Left forelimb (tissue), 1 donor: Measurements from ENCODE around the gene EVI5L.
A peak's percentile ranks its signal among the peaks of the same experiment; 100 is the strongest.
"Not testable (repeated sequence)": the region's sequence is repeated elsewhere in the genome, so short reads cannot be mapped to it uniquely, and the experiment has no call there.

Experiments
- DNase-seq: peaks from one replicate; pipeline ENCODE4 v3.0.0-alpha.2; 2018; ENCODE audit warnings: low spot score

The EVI5L gene

GRCh38 chr19:7829561-7830271, at the start of gene EVI5L:
TSS of gene EVI5L (plus strand) at chr19:7830218. CDS start at chr19:7846543, 16,325 bp downstream.
- peak; percentile 99 for DNase-seq

DNA sequence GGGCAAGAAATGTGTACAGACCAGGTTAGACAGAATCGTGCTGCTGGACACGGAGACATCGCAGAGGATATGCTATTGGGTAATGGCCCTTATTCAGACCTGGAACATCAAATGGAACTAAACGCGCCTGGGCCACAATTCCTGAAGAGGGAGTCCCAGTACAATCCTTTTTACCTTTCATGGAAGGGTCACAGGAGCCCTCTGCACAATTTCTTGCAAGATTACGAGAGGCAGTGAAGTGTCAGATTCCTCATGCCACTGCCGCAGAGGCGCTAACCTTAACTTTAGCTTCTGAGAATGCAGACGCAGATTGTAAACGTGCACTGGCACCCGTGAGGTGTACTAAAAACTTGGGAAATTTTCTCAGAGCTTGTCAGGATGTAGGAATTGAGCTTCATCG, 48.9 kb upstream of the EVI5L start:
- DNase-seq, result no peak

DNA sequence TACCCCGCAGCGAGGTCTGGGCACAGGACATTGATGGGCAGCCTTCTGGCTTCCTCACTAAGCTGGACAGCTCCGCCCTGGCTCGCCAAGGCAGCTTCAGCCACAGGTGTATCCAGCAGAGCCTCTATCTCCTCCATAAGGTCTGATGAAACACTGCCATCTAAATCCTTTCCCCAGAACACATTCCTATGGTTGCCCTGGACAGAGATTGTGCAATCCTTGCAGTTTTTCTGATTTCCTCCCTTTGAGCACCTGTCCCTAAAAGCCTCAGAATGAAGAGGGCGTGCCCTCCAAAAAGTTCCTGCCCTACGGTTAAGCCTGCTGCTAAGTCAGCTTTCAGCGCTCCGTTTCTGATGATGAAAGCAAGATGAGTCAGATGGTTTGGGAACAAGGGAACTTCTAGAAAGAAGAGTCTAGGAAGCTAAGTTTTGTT, 46.0 kb upstream of the EVI5L start:
- DNase-seq, result no peak

GRCh38 chr19:7784856-7785255, 45.2 kb upstream of the EVI5L start:
- DNase-seq, result no peak

GRCh38 chr19:7787141-7787540, 42.9 kb upstream of the EVI5L start:
- no peak for DNase-seq

DNA sequence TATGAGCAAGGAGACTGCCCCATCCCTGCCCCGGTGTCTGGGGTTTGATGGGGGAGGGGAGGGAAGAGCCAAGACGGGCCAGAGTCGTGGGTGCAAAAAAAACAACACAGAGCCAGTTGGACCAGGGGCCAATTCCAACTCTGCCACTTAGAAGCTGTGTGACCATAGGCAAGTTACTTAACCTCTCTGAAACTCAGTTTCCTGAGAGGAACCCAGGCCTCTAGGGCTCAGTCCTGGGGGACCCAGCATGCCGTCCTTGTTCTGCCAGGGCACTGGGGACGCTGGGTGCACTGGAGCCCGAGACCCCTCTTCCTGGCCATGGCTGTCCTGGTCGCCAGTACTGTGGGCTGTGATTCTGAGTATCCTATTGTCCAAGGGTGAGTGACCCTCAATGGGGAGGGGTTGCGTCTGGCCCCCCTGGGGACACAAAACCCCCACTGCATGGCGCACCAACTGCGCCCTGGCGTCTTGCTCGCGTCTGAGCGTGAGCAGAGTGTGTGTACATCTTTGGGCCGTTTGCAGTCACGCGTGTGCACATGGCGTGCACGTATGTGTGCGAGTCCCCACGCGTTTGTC, 42.3 kb upstream of the EVI5L start:
- DNase-seq, result no peak

DNA sequence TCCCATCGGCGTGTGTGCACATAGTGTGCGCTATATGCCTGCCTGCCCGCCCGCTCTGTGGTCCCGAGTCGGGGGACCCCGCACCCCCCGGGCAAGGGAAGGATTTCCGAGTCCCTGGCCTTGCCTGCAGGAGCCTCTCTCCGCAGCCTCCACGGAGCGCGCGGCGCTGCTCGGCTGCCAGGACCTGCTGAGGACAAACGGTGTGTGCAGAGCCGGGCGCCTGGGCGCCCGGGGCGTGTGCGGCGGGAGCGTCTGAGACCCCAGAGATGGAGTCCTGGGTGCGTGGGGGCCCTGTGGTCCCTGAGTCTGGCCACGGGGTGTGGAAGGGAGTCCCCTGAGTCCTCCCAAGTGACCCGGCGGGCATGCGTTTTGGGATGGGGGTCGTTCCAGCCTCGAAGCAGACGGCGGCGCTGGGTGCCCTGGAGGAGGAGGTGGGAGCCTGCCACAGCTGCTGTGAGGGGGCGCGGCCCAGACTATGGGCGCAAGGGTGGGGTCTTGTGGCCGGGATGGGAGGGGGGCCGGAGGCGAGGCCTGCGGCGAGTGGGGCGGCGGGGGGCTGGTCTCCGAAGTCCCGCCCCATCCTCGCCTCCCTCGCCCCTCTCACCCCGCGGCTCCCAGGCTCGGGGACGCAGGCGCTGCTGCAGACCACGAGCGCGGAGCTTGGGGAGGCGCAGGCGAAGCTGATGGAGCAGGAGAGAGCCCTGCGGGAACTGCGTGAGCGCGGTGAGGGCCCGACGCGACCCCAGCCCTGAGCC, 41.7 kb upstream of the EVI5L start:
- no peak for DNase-seq

GRCh38 chr19:7788933-7789323, 41.1 kb upstream of the EVI5L start:
- DNase-seq, result no peak

DNA sequence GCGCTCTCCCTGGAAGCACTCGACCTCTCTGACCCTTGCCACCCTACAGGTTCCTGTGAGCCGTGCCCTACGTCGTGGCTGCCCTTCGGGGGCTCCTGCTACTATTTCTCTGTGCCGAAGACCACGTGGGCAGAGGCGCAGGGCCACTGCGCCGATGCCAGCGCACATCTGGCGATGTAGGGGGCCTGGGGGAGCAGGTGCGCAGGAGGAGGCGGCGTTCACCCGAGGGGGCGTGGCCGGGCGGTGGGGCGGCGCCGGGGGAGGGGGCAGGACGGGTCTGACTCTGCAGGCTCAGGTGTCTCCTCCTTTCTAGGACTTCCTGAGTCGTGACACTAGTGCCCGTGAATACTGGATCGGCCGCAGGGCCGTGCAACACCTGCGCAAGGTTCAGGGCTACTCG, 40.6 kb upstream of the EVI5L start:
- no peak for DNase-seq

- no peak for DNase-seq
Observed at GRCh38 chr19:7790416-7790815, 39.6 kb upstream of the EVI5L start.

- DNase-seq, result no peak
Observed at GRCh38 chr19:7792281-7792680, 37.7 kb upstream of the EVI5L start.

- not testable (repeated sequence) for DNase-seq
Observed at GRCh38 chr19:7792701-7793100, 37.3 kb upstream of the EVI5L start.

DNA sequence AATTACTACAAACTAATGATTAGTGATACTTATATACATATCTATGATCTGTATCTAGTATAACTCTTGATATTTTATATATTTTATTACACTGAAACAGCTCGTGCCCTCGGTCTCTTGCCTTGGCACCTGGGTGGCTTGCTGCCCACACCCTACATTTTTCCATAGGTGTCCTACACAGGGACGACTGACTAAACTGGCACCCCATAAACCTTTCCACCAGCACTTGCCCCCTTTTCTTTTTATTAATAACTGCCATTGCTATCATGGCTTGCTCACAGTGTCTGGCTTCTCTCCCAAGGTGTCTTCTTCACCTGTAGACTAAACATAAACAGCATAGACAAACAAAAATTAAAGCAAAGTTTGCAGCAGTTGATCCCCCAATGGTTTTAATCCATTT, 36.5 kb upstream of the EVI5L start:
- DNase-seq, result no peak

GRCh38 chr19:7795555-7796161, 34.4 kb upstream of the EVI5L start:
- no peak for DNase-seq

DNA sequence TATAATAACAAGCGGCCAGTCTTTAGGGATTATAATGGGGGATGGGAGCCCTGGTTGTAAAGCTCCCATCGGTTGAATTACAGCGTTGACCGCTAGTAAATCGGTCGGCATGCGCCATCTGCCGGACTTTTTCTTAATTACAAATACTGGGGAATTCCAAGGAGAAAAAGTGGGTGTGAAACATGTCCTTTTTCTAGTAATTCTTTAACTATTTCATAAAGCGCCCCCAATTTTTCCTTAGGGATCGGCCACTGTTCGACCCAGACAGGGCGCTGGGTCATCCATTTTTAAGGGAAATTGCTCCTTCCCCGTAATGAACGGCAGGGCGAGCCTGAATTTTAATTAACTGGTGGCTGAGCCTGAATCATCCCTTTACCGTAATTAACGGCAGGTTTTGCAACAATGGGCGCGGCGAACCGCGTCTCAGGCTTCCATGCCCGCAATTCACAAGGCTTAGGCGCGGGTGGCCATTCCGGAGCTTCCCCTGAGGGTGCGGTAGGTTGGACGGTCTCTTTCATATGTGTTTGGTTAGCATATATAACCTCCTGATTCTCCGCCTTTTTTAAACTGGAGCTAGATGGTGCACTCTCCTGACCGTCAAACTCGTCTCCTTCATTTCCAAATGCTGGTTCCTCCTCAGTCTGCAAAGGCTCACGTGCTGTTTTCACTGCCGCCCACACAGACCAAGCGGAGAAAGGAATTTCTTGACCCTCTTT, 30.2 kb upstream of the EVI5L start:
- no peak for DNase-seq

GRCh38 chr19:7801020-7801570, 28.9 kb upstream of the EVI5L start:
- DNase-seq, result no peak

DNA sequence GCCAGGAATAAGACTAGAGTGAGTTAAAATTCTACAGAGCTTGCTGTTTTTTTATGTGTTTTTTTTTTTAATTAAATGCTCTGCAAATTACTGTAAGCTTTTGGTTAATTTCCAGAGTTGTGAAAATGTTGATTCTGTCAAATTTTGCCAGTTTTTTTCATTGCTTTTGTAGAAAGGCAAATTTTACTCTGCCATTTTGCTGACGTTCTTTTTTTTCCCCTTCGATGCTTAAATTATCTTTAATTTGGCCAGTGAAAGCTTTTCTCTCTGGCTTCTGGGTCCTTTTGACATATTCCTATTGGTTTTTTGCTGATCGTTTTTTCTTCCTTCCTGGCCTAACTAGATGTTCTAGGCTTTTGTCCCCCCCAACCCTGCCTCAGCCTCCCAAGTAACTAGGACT, 23.8 kb upstream of the EVI5L start:
- DNase-seq, result no peak

DNA sequence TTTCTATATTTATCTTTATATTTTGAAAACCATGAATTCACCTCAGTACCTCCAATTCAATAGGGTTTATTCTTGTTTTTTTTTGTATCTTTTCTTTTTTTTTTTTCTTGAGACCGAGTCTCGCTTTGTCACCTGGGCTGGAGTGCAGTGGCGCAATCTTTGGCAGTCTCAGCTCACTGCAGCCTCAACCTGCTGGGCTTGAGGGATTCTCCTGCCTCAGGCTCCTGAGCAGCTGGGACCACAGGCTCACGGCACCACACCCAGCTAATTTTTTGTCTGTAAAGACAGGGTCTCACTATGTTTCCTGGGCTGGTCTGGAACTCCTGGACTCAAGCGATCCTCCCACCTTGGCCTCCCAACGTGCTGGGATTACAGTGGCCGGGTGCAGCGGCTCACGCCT, 23.1 kb upstream of the EVI5L start:
- DNase-seq, result no peak

- DNase-seq, result no peak
Observed at GRCh38 chr19:7808108-7808507, 21.9 kb upstream of the EVI5L start.

DNA sequence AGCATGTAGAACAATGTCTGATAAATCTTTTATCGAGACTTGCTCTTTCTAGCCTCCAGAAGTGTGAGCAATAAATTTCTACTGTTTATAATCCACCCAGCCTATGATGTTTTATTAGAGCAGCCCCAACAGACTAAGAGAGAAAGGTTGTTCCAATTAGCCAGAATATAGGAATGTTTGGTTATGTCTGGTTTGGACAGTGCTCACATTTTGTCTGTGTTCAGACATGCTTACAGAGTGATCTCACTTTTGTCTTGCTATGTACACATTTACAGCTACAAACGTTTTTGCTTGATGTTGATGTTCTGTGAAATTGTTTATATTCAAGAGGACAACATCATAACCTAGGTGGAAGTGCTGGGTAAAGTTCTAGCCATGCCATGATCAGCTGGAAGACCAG, 18.0 kb upstream of the EVI5L start:
- DNase-seq, result no peak

GRCh38 chr19:7815325-7815724, 14.7 kb upstream of the EVI5L start:
- DNase-seq, result no peak

GRCh38 chr19:7816040-7816439, 14.0 kb upstream of the EVI5L start:
- not testable (repeated sequence) for DNase-seq
